A204.1 (cell line): ENCODE results near the gene PLA2G4E.

Source experiments
- FAIRE-seq: peaks from 2 replicates; lab custom pipeline; 2012; peaks lifted over from hg19 to GRCh38; lab: Jason Lieb, UNC

The PLA2G4E gene

GRCh38 chr15:41975669-41976068, 45.2 kb downstream of the PLA2G4E start:
- FAIRE-seq, result no peak

GRCh38 chr15:41974041-41974440, 46.8 kb downstream of the PLA2G4E start:
- FAIRE-seq, result no peak

GRCh38 chr15:41972253-41973242, 48.3 kb downstream of the PLA2G4E start, which contains the start of gene EHD4:
EHD4 (minus strand) TSS chr15:41972557; CDS start chr15:41972494, 63 bp downstream.
- FAIRE-seq, result peak; percentile 93

- FAIRE-seq, result no peak
Observed at GRCh38 chr15:41971895-41972252, 49.0 kb downstream of the PLA2G4E start.

GRCh38 chr15:41971089-41971894, 49.5 kb downstream of the PLA2G4E start:
- FAIRE-seq, result no peak

GRCh38 chr15:41970456-41970855, 50.4 kb downstream of the PLA2G4E start:
- FAIRE-seq, result no peak

GRCh38 chr15:41969851-41970431, 50.9 kb downstream of the PLA2G4E start:
- FAIRE-seq, result no peak

- FAIRE-seq, result no peak
Observed at GRCh38 chr15:41968701-41969100, 52.1 kb downstream of the PLA2G4E start.

GRCh38 chr15:41967506-41968206, 53.2 kb downstream of the PLA2G4E start:
- no peak for FAIRE-seq

- no peak for FAIRE-seq
Observed at GRCh38 chr15:41966920-41967465, 53.8 kb downstream of the PLA2G4E start.

- FAIRE-seq, result no peak
Observed at GRCh38 chr15:41966414-41966812, 54.4 kb downstream of the PLA2G4E start.

GRCh38 chr15:41965441-41966413, 55.1 kb downstream of the PLA2G4E start:
- FAIRE-seq, result no peak

GRCh38 chr15:41961595-41962202, 59.1 kb downstream of the PLA2G4E start:
- FAIRE-seq, result no peak

- FAIRE-seq, result no peak
Observed at GRCh38 chr15:41961001-41961518, 59.8 kb downstream of the PLA2G4E start.

- no peak for FAIRE-seq
Observed at GRCh38 chr15:41958002-41958420, 62.8 kb downstream of the PLA2G4E start.

GRCh38 chr15:41957021-41957897, 63.6 kb downstream of the PLA2G4E start:
- no peak for FAIRE-seq

- no peak for FAIRE-seq
Observed at GRCh38 chr15:41955807-41956525, 64.9 kb downstream of the PLA2G4E start.

GRCh38 chr15:41955100-41955499, 65.7 kb downstream of the PLA2G4E start:
- FAIRE-seq, result no peak
